ENCODE data around the gene ZFYVE28.

The ZFYVE28 gene

DNA sequence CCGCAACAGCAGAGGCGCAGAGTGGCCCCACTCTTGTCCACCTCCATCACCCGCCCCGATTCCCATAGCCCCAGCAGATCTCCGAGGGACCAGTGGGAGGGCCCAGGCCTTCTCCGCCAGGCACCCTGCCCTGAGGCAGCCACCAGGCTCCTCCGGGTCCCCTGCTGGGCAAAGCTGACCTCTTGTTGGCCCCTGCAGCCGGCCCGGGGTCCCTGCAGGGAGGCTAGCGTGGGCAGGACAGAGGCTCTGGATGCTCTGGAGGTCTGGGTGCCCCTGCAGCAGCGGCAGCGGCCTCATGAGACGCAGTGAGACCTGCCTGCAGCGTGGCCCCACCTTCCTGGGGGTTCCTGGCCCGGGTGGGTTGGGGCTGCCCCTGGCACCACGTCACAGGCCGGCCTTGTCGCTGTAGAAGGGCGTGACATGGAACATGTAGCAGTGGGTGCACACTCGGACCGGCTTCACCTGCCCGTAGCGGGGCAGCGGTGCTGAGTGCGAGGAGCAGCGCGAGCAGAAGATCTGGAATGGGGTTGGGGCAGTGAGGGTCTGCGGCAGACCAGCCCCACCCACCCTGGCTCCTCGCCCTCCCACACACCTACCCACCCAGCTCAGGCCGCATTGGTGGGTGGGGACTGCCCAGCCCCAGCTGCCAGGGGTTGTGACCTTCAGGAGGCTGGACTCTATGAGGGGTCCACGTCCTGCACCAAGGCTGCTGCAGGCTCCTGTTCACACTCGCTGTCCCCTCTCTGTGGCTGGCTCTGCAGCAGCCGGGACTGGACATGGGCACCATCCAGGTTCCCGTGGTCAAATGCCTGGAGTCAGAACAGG, 147.9 kb downstream of the ZFYVE28 start:
- H3K9me3 Mint-ChIP-seq: no peaks in the 10 kb centered on the region

GRCh38 chr4:2269618-2270163, 148.8 kb downstream of the ZFYVE28 start:
- Mint-ChIP-seq H3K4me1 (peaks cover 44% of the 10 kb centered on the region), H3K27me3 (ENCODE audit: low read depth, poor library complexity) (peaks cover 4% of the 10 kb centered on the region), H3K36me3 (ENCODE audit: low read depth) (no peaks in the 10 kb centered on the region), H3K4me3 (no peak overlapping the region), H3K9me3 (no peaks in the 10 kb centered on the region), H3K27ac (no peak overlapping the region)
- no peak for TF ChIP-seq CTCF (IDR thresholded peaks at IDR 0.05)
- no peak for DNase-seq

More for the DNA sequence above, 147.9 kb downstream of the ZFYVE28 start:
- Mint-ChIP-seq H3K4me3 (no peak overlapping the region), H3K27ac (no peak overlapping the region), H3K36me3 (ENCODE audit: low read depth) (no peaks in the 10 kb centered on the region), H3K4me1 (peaks cover 49% of the 10 kb centered on the region), H3K27me3 (ENCODE audit: low read depth, poor library complexity) (peaks cover under 1% of the 10 kb centered on the region)
- DNase-seq: no peak
- no peak for TF ChIP-seq CTCF (IDR thresholded peaks at IDR 0.05)

DNA sequence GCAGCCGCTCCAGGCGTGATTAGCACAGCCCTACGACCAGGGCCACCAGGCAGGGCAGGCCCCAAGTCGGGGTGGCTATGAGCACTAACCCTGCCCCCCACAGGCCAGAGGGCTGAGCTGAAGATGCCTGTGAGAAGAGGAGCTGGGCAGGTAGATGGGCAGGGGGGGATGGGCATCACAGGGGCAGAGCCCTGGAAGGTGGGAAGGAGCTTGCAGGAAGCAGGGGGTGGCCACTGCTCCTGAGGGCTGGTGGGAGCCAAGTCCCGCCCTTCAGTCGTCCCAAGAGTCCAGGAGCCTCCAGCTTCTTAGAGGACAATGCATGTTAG, 149.3 kb downstream of the ZFYVE28 start:
- peaks cover 4% of the 10 kb centered on the region for H3K27me3 Mint-ChIP-seq (ENCODE audit: low read depth, poor library complexity)
- DNase-seq: no peak

GRCh38 chr4:2268357-2269205, 149.9 kb downstream of the ZFYVE28 start:
- no peak overlapping the region for H3K27ac Mint-ChIP-seq
- no peaks in the 10 kb centered on the region for H3K9me3 Mint-ChIP-seq
- peaks cover 35% of the 10 kb centered on the region for H3K4me1 Mint-ChIP-seq
- H3K4me3 Mint-ChIP-seq: no peak overlapping the region
- TF ChIP-seq CTCF (IDR thresholded peaks at IDR 0.05): no peak
- DNase-seq: no peak
- no peaks in the 10 kb centered on the region for H3K36me3 Mint-ChIP-seq (ENCODE audit: low read depth)
- peaks cover 4% of the 10 kb centered on the region for H3K27me3 Mint-ChIP-seq (ENCODE audit: low read depth, poor library complexity)

More for the DNA sequence above, 149.3 kb downstream of the ZFYVE28 start:
- Mint-ChIP-seq H3K4me1 (peaks cover 39% of the 10 kb centered on the region), H3K9me3 (no peaks in the 10 kb centered on the region), H3K4me3 (no peak overlapping the region), H3K36me3 (ENCODE audit: low read depth) (no peaks in the 10 kb centered on the region), H3K27ac (no peak overlapping the region)
- no peak for TF ChIP-seq CTCF (IDR thresholded peaks at IDR 0.05)

DNA sequence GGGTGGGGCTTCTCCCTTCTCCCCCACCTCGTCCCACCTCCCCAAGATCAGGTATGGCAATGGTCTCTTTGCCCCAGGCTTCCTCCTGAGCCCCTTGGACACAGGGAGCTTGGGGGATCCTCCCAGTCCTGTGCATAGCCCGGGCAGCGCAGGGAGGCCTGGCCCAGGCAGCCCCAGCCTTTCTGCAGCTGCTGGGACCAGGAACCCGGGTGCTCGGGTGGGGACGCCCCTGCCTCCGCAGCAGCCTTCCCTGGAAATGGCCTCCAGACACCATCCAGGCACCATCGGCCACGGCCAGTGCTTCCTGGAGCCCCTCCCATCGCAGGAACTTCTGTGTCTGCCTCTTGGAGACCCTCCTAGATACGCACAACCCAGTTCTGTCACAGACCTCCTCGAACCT, 150.6 kb downstream of the ZFYVE28 start:
- Mint-ChIP-seq H3K9me3 (no peaks in the 10 kb centered on the region), H3K36me3 (ENCODE audit: low read depth) (no peaks in the 10 kb centered on the region), H3K4me1 (peaks cover 33% of the 10 kb centered on the region), H3K4me3 (no peak overlapping the region), H3K27ac (no peak overlapping the region), H3K27me3 (ENCODE audit: low read depth, poor library complexity) (peaks cover 4% of the 10 kb centered on the region)
- DNase-seq: no peak
- TF ChIP-seq CTCF (IDR thresholded peaks at IDR 0.05): no peak
